Mesenchymal stem cell (in vitro differentiated cells and primary cell): ENCODE results near the gene SPECC1L.
A peak's percentile ranks its signal among the peaks of the same experiment; 100 is the strongest.
"Not testable (repeated sequence)": the region's sequence is repeated elsewhere in the genome, so short reads cannot be mapped to it uniquely, and the experiment has no call there.

Source experiments
- DNase-seq: peaks from one replicate; pipeline ENCODE4 v3.0.0-alpha.2; 2013
- H2AFZ ChIP-seq: one replicate; pipeline ENCODE4 v1.6.1; 2013; ENCODE audit warnings: low read depth, mild to moderate bottlenecking, control low read depth, inconsistent platforms, low read length, moderate library complexity
- H2AK5ac ChIP-seq: 2 replicates; pipeline ENCODE4 v1.6.1; 2013; ENCODE audit warnings: low read length, moderate library complexity, mild to moderate bottlenecking, inconsistent platforms; ENCODE audit not compliant: severe bottlenecking
- H2BK120ac ChIP-seq: one replicate; pipeline ENCODE4 v1.6.1; 2013; ENCODE audit warnings: low read depth, mild to moderate bottlenecking, inconsistent platforms, low read length, moderate library complexity
- H2BK12ac ChIP-seq, 2 experiments: one replicate each; pipeline ENCODE4 v1.6.1; 2013; ENCODE audit warnings: inconsistent platforms in 2 of 2, low read length in 2 of 2, mild to moderate bottlenecking in 2 of 2, moderate library complexity in 2 of 2, control low read depth in 1 of 2
- H2BK15ac ChIP-seq: one replicate; pipeline ENCODE4 v1.6.1; 2013; ENCODE audit warnings: mild to moderate bottlenecking, low read depth, inconsistent platforms; ENCODE audit not compliant: poor library complexity, severe bottlenecking
- H2BK5ac ChIP-seq: 2 replicates; pipeline ENCODE4 v1.6.1; 2013; ENCODE audit warnings: low read depth, mild to moderate bottlenecking, low read length, control low read depth, inconsistent platforms; ENCODE audit not compliant: poor library complexity, severe bottlenecking
- H3K14ac ChIP-seq, 2 experiments: one replicate each; pipeline ENCODE4 v1.6.1; 2013; ENCODE audit warnings: inconsistent platforms in 2 of 2, low read length in 2 of 2, control low read depth in 1 of 2, mild to moderate bottlenecking in 1 of 2, moderate library complexity in 1 of 2
- H3K18ac ChIP-seq, 2 experiments: one replicate each; pipeline ENCODE4 v1.6.1; 2013; ENCODE audit warnings: inconsistent platforms in 2 of 2, low read length in 2 of 2, control low read depth in 1 of 2, low read depth in 1 of 2, mild to moderate bottlenecking in 1 of 2
- H3K23ac ChIP-seq, 2 experiments: one replicate each; pipeline ENCODE4 v1.6.1; 2013; ENCODE audit warnings: inconsistent platforms in 2 of 2, low read length in 2 of 2, mild to moderate bottlenecking in 2 of 2, moderate library complexity in 2 of 2, control low read depth in 1 of 2
- H3K27ac ChIP-seq: 2 replicates; pipeline ENCODE4 v1.5.1; 2013; ENCODE audit warnings: mild to moderate bottlenecking, moderate library complexity, low read length, control low read depth, inconsistent platforms; ENCODE audit not compliant: poor library complexity, severe bottlenecking
- H3K27me3 ChIP-seq, 2 experiments: 2 replicates each; pipeline versions ENCODE4 v1.6.1 to v1.7.0; 2013; ENCODE audit warnings: low read length in 2 of 2, mild to moderate bottlenecking in 2 of 2, moderate library complexity in 2 of 2, control low read depth in 1 of 2, inconsistent platforms in 1 of 2; ENCODE audit not compliant: control insufficient read depth in 1 of 2, insufficient read depth in 1 of 2
- H3K36me3 ChIP-seq, 2 experiments: 2 replicates each; pipeline versions ENCODE4 v1.6.1 to v1.7.0; 2013; ENCODE audit warnings: low read length in 2 of 2, control low read depth in 1 of 2, inconsistent platforms in 1 of 2, low read depth in 1 of 2, mild to moderate bottlenecking in 1 of 2; ENCODE audit not compliant: insufficient read depth in 2 of 2, control insufficient read depth in 1 of 2
- H3K4ac ChIP-seq, 2 experiments: one replicate each; pipeline ENCODE4 v1.6.1; 2013; ENCODE audit warnings: inconsistent platforms in 2 of 2, low read length in 2 of 2, mild to moderate bottlenecking in 2 of 2, moderate library complexity in 2 of 2, control low read depth in 1 of 2, low read depth in 1 of 2
- H3K4me1 ChIP-seq: 2 replicates; pipeline ENCODE4 v1.6.1; 2013; ENCODE audit warnings: low read depth, low read length, control low read depth; ENCODE audit not compliant: control insufficient read depth, insufficient read depth
- H3K4me2 ChIP-seq: 2 replicates; pipeline ENCODE4 v1.6.1; 2013; ENCODE audit warnings: low read length, mild to moderate bottlenecking, inconsistent platforms; ENCODE audit not compliant: poor library complexity, severe bottlenecking
- H3K4me3 ChIP-seq, 2 experiments: 2 replicates each; pipeline versions ENCODE4 v1.5.1 to v1.7.0; 2013; ENCODE audit warnings: low read length in 2 of 2, mild to moderate bottlenecking in 2 of 2, control low read depth in 1 of 2, low read depth in 1 of 2; ENCODE audit not compliant: insufficient read depth in 1 of 2
- H3K79me1 ChIP-seq: replicated peaks from 2 replicates; pipeline ENCODE4 v1.6.1; 2013; ENCODE audit warnings: mild to moderate bottlenecking, control low read depth, low read length, inconsistent platforms; ENCODE audit not compliant: poor library complexity, severe bottlenecking
- H3K9ac ChIP-seq: 2 replicates; pipeline ENCODE4 v1.7.0; 2013; ENCODE audit warnings: mild to moderate bottlenecking, low read length, moderate library complexity
- H3K9me3 ChIP-seq: 2 replicates; pipeline ENCODE4 v1.7.0; 2013; ENCODE audit warnings: mild to moderate bottlenecking, low read length; ENCODE audit not compliant: control insufficient read depth
- H4K8ac ChIP-seq: one replicate; pipeline ENCODE4 v1.6.1; 2013; ENCODE audit warnings: inconsistent platforms, mild to moderate bottlenecking, low read length, moderate library complexity
- H4K91ac ChIP-seq: one replicate; pipeline ENCODE4 v1.6.1; 2013; ENCODE audit warnings: mild to moderate bottlenecking, low read length, inconsistent platforms
- WGBS: methylation state at CpG from one replicate; pipeline ENCODE4 v1.1.7; 2013; ENCODE audit warnings: mixed read lengths; 5-methylcytosine and 5-hydroxymethylcytosine counted together

The SPECC1L gene

GRCh38 chr22:24280363-24280762 is 9.7 kb downstream of the SPECC1L start:
- not testable (repeated sequence) for H3K4me1 ChIP-seq, H3K4ac ChIP-seq, H2BK12ac ChIP-seq, H2AFZ ChIP-seq, H3K79me1 ChIP-seq, H3K18ac ChIP-seq, DNase-seq, H3K27ac ChIP-seq, H3K4me2 ChIP-seq, H3K9me3 ChIP-seq, H2AK5ac ChIP-seq, H3K27me3 ChIP-seq, H4K8ac ChIP-seq, H2BK15ac ChIP-seq, H2BK120ac ChIP-seq, H3K4me3 ChIP-seq, H3K23ac ChIP-seq, H3K9ac ChIP-seq, H2BK5ac ChIP-seq, H3K14ac ChIP-seq, H4K91ac ChIP-seq, H3K36me3 ChIP-seq
- WGBS, result 93% methylated on average over 1 of the region's 1 CpG

- H3K79me1 ChIP-seq, result peaks cover 3% of the 10 kb centered on the region
- H3K9me3 ChIP-seq, result no peaks in the 10 kb centered on the region
- no peak overlapping the region for H2AFZ ChIP-seq
- H3K4me3 ChIP-seq, result no peak overlapping the region
- H2BK5ac ChIP-seq, result no peak overlapping the region
- H2AK5ac ChIP-seq, result no peak overlapping the region
- no peak overlapping the region for H2BK12ac ChIP-seq
- peaks cover 3% of the 10 kb centered on the region for H3K4me1 ChIP-seq
- WGBS, result 99% methylated on average over 2 of the region's 2 CpGs
- H3K23ac ChIP-seq, result no peak overlapping the region
- H3K4me2 ChIP-seq, result no peak overlapping the region
- no peak overlapping the region for H2BK15ac ChIP-seq
- H4K8ac ChIP-seq, result no peak overlapping the region
- no peak overlapping the region for H3K14ac ChIP-seq
- H3K27me3 ChIP-seq, result no peaks in the 10 kb centered on the region
- H3K9ac ChIP-seq, result no peak overlapping the region
- H3K36me3 ChIP-seq, result peaks cover 0 to 3% of the 10 kb centered on the region in 2 experiments
- H2BK120ac ChIP-seq, result no peak overlapping the region
- no peak overlapping the region for H4K91ac ChIP-seq
- no peak overlapping the region for H3K4ac ChIP-seq
- H3K18ac ChIP-seq, result no peak overlapping the region
- no peak overlapping the region for H3K27ac ChIP-seq
- DNase-seq, result no peak
These were observed 11.8 kb downstream of the SPECC1L start for GRCh38 chr22:24282401-24282800.

DNA sequence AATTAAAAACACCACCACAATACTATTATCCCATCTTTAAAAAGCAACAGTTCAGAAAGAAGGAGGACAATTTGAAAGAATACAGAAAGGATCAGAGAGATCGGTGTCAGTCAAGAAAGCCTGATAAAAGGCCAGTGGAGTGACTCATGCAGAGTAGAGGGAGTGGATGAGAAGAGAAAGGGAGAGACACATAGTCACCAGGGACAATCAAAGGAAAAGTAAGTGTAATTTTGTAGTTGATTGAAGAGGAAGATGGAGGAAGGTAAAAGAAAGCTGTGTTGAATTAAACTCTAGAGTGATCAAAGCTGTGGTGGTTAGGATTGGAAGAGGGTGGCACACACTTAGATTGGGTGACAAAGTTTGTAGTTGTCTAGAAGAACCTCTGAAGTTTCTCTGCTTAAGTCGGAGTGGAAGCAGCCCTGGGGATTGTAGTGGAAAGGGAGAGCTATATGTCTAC is 14.1 kb downstream of the SPECC1L start:
- peak; percentile 54 for DNase-seq
- Histone ChIP-seq H3K27ac (no peak overlapping the region), H2BK5ac (no peak overlapping the region), H2BK120ac (no peak overlapping the region), H3K79me1 (peaks cover 3% of the 10 kb centered on the region), H4K91ac (no peak overlapping the region), H3K27me3 (no peaks in the 10 kb centered on the region), H4K8ac (no peak overlapping the region), H3K4ac (no peak overlapping the region), H2AFZ (no peak overlapping the region), H2BK15ac (no peak overlapping the region), H2BK12ac (no peak overlapping the region), H2AK5ac (no peak overlapping the region), H3K23ac (no peak overlapping the region), H3K4me2 (no peak overlapping the region), H3K4me1 (peaks cover 7% of the 10 kb centered on the region), H3K9ac (peak overlapping the region; percentile 17), H3K4me3 (no peak overlapping the region), H3K9me3 (no peaks in the 10 kb centered on the region), H3K36me3 (no peaks in the 10 kb centered on the region), H3K18ac (no peak overlapping the region), H3K14ac (no peak overlapping the region)
- 58% methylated on average over 2 of the region's 2 CpGs for WGBS

DNA sequence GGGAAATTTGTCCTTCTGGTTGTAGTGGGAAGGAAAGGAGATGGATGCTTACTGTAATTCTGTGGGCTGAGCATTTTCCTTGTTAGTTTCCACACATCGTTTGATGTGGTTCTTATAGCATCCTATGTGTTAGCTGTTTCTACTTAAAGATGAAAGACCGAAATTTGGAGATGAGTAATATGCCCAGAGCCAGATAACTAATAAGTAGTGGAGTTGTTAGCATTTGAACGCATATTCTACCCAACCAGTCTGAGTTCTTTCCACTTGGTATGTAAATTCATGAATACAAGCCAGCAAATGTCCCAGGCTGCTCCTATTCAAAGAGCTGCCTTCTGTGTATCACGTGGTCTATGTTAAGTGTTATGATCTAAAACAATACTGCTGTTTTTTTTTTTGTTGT is 14.6 kb downstream of the SPECC1L start:
- no peaks in the 10 kb centered on the region for H3K36me3 ChIP-seq
- H3K27me3 ChIP-seq, result no peaks in the 10 kb centered on the region
- H2BK5ac ChIP-seq, result no peak overlapping the region
- 78% methylated on average over 3 of the region's 4 CpGs for WGBS
- no peak overlapping the region for H3K18ac ChIP-seq
- no peak overlapping the region for H3K4me3 ChIP-seq
- no peak overlapping the region for H3K14ac ChIP-seq
- H3K9me3 ChIP-seq, result no peaks in the 10 kb centered on the region
- no peak overlapping the region for H2BK15ac ChIP-seq
- DNase-seq, result peak; percentile 38
- peaks cover 10% of the 10 kb centered on the region for H3K4me1 ChIP-seq
- H3K23ac ChIP-seq, result no peak overlapping the region
- H2BK12ac ChIP-seq, result no peak overlapping the region
- peak overlapping the region; percentile 17 for H3K9ac ChIP-seq
- H2AK5ac ChIP-seq, result no peak overlapping the region
- no peak overlapping the region for H2AFZ ChIP-seq
- H4K91ac ChIP-seq, result no peak overlapping the region
- H2BK120ac ChIP-seq, result no peak overlapping the region
- H3K4ac ChIP-seq, result no peak overlapping the region
- no peak overlapping the region for H4K8ac ChIP-seq
- no peak overlapping the region for H3K4me2 ChIP-seq
- H3K27ac ChIP-seq, result no peak overlapping the region
- peaks cover 3% of the 10 kb centered on the region for H3K79me1 ChIP-seq
